D721Med (cell line): Measurements from ENCODE around the gene ARFGAP2.

Source experiments
- DNase-seq: peaks from one replicate; pipeline ENCODE4 v3.0.0; 2011; ENCODE audit warnings: low spot score; ENCODE audit not compliant: insufficient read length
- FAIRE-seq: peaks from 2 replicates; lab custom pipeline; 2011; peaks lifted over from hg19 to GRCh38; lab: Jason Lieb, UNC
- TF ChIP-seq, protein P1 (sequence below): IDR thresholded peaks from 2 replicates; pipeline ENCODE4 v1.5.1; 2012; ENCODE audit warnings: mild to moderate bottlenecking, control low read depth; ENCODE audit not compliant: insufficient read depth; ENCODE audit errors: missing control alignments

Gene ARFGAP2

DNA sequence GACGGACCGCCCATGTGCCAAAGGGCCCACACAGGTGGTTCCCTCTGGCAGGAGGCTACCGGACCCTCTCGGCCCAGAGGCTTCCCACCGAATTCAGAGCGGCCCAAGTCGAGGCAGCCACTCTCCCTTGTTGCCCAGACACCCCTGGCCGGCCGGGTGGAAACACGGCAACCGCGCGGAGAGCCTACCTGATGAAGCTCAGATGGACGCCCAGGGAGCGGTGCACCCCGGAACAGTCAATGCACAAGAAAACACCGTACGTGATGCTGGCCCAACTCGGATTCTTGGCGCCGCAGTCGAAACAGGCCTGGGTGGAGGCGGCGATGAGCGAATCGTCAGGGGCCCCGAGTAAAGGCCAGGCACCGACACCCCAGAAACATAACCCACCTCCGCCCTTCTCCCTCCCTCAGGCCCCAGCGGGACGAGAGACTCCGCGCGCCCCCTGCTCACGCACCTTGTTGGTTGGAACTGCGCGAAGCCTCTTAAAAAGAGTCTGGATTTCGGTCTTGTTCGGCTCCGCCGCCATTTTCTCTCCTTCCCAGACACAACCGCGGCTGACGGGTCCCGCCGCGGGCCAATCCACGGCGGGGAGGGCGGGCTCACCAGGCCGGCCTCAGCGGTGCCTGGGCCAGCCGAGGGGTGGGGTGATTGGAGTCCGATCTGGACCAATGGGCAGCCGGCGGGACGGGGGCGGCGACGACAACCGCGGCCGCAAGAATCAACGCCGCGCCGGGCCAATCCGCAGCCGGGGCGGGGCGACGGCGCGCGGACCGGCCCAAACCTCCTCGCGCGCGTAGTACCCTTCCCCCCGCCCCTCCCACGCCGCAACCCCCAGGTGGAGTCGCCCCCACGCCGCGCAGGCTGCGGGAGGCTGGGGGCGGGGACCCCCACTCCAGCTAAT, at the start of gene ARFGAP2:
Gene ARFGAP2 (minus strand): TSS at position 552 of the 901 bp plus-strand sequence. CDS start 26 bp downstream, at position 526.
- TF ChIP-seq, protein P1, sequence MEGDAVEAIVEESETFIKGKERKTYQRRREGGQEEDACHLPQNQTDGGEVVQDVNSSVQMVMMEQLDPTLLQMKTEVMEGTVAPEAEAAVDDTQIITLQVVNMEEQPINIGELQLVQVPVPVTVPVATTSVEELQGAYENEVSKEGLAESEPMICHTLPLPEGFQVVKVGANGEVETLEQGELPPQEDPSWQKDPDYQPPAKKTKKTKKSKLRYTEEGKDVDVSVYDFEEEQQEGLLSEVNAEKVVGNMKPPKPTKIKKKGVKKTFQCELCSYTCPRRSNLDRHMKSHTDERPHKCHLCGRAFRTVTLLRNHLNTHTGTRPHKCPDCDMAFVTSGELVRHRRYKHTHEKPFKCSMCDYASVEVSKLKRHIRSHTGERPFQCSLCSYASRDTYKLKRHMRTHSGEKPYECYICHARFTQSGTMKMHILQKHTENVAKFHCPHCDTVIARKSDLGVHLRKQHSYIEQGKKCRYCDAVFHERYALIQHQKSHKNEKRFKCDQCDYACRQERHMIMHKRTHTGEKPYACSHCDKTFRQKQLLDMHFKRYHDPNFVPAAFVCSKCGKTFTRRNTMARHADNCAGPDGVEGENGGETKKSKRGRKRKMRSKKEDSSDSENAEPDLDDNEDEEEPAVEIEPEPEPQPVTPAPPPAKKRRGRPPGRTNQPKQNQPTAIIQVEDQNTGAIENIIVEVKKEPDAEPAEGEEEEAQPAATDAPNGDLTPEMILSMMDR, result no peak
- FAIRE-seq, result no peak

DNA sequence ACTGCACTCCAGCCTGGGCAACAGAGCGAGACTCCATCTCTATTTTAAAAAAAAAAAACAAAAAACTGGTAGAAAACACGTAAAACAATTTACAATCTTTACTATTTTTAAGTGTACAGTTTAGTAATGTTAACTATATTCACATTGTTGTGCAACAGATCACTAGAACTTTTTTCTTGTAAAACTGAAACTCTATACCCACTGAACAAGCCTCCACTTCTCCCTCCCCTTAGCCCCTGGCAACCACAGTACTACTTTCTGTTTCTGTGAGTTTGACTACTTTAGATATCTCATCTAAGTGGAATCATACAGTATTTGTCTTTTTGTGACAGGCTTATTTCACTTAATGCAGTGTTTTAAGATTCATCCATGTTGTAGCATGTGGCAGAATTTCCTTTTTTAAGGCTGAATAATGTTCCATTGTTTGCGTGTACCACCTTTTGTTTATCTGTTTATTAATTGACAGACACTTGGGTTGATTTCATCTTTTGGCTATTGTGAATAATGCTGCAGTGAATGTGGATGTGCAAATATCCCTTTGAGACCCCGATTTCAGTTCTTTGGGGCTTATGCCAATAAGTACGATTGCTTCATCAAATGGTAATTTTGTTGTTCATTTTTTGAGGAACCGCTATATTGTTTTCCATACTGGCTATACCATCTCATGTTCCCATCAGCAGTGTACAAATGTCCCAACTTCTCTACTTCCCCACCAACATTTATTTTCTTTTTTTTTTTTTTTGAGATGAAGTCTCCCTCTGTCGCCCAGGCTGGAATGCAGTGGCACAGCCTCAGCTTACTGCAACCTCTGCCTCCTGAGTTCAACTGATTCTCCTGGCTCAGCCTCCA, 49.1 kb upstream of the ARFGAP2 start:
- TF ChIP-seq, protein P1, result no peak
- no peak for FAIRE-seq
- DNase-seq, result no peak

More for the DNA sequence above, at the start of gene ARFGAP2:
- DNase-seq, result peak; percentile 100

DNA sequence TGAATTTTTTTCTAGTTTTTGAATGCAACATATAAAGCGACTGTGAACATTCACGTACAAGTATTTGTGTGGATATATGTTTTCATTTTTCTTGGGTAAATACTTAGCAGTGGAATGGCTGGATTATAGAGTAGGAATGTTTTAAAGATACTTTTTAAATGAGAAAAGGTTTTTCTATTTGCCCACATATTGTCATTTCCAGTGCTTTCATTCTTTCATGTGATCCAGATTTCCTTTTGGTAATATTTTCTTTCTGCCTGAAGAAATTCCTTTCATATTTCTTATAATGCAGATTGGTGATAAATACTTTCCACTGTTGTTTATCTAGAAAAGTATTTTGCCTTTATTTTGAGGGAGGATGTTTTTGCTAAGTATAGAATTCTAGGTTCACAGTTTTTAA, 46.0 kb upstream of the ARFGAP2 start:
- TF ChIP-seq, protein P1, result no peak
- no peak for FAIRE-seq
- no peak for DNase-seq

DNA sequence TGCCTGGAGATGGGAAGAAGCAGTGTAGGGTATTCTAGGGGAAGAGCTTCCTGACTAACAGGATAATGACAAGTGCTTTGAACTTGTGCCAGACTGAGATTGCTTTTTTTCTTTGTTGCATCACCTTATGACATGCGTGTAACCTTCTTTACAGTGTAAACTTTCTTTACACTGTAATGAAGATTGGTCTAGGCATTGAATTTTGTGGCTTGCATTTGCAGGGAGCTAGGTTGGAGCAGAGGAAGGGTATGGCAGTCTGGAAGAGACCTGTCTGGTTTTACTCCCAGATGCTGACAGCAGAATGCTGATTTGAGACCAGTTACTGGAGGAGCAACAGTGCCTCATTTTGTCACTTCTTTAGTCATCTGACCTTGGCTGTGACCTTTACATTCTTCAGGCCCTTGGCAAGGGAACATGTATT, 43.7 kb upstream of the ARFGAP2 start:
- FAIRE-seq, result no peak
- DNase-seq, result no peak

DNA sequence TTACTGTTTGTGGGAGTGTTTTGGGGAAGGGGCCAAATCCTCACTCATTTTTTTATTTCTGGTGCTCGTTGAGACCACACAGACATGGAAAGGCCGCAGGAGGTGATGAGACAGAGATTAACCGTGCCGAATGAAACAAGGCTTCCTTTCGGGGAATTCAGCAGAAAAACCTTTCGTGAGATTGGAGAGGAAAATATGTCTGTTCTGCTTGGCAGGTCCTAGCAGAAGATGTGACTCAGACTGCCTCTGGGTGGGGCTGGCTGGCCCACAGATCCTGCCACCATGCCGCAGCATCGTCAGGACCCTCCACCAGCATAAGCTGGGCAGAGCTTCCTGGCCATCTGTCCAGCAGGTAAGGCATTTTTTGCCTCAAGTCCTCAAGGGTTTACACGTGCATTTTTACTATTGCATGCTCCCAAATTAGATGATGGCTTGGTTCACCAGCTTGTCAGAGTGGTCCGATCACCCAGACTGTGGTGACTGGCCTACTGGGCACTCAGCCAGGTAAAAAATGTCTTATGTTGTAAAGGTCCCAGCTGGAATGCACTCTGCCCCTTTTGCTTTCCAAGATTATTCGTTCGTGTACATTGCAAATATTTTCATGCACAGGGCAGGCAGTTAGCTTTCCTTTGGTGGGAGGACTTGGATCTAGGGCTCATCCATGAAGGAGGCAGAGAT, 39.6 kb upstream of the ARFGAP2 start:
- FAIRE-seq (no peak), DNase-seq (no peak)
- TF ChIP-seq, protein P1, result peak; percentile 19

More for the DNA sequence above, 43.7 kb upstream of the ARFGAP2 start:
- TF ChIP-seq, protein P1, result no peak

DNA sequence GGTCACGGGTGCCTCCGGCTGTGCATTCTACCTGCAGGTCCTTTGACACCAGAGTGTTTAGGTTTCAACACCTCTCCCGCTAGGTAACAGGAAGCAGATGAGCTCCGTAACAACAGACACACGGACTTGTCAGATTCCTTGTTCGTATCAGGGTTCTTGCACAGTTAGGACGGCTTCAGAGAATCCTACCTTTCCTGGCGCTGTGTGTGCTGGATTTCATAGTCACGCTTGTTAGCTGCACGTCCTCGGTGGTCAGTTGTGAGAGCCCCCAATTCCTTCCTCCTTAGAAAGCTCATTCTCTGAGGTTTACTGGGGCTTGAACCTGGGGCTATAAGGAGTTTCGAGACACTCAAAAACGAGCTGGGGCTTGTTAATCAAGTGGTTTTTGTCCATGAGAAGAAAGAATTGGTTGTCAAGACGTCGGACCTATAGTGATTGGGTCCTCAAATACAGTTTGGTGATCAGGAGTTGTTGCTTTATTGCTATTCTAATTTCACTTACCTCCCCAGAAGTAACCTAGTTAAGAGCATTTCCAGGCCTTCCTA, 38.8 kb upstream of the ARFGAP2 start:
- TF ChIP-seq, protein P1, result no peak
- DNase-seq (no peak), FAIRE-seq (no peak)
